SU-DHL-6 (cell line): ENCODE data around the gene RFXANK.

Source experiments
- H2AFZ ChIP-seq: fragments of 200-600 bp; sonication (generic); 2 replicates; pipeline ENCODE4 v1.6.1; 2014; ENCODE audit warnings: low read depth, mild to moderate bottlenecking, moderate library complexity, mixed read lengths, antibody characterized with exemption, low read length; ENCODE audit not compliant: severe bottlenecking
- H3F3A ChIP-seq: fragments of 200-600 bp; shearing (Covaris generic); 2 replicates; pipeline ENCODE4 v1.6.0; 2016; ENCODE audit warnings: antibody characterized with exemption, mild to moderate bottlenecking; ENCODE audit not compliant: insufficient read depth
- H3K27ac ChIP-seq: fragments of 200-600 bp; sonication (generic); 2 replicates; pipeline ENCODE4 v1.5.1; 2016; ENCODE audit warnings: low read depth, mild to moderate bottlenecking, low read length, moderate library complexity, mixed read lengths
- H3K27me3 ChIP-seq: fragments of 200-600 bp; sonication (generic), shearing (Covaris generic); 2 replicates; pipeline ENCODE4 v1.6.0; 2014; ENCODE audit warnings: mild to moderate bottlenecking, low read length
- H3K36me3 ChIP-seq: fragments of 200-600 bp; sonication (generic); 2 replicates; pipeline ENCODE4 v1.6.1; 2014; ENCODE audit warnings: mild to moderate bottlenecking, low read length, mixed read lengths
- H3K4me2 ChIP-seq: fragments of 300-600, 200-600 bp; shearing (Covaris generic), sonication (generic); 2 replicates; pipeline ENCODE4 v1.6.0; 2014; ENCODE audit warnings: low read length, low read depth, mild to moderate bottlenecking; ENCODE audit not compliant: poor library complexity, severe bottlenecking
- H3K4me3 ChIP-seq: fragments of 200-600 bp; sonication (generic); 2 replicates; pipeline ENCODE4 v1.5.1; 2014; ENCODE audit warnings: antibody characterized with exemption, low read length, mild to moderate bottlenecking, mixed read lengths; ENCODE audit not compliant: insufficient read depth, poor library complexity, severe bottlenecking
- H3K79me2 ChIP-seq: fragments of 200-600 bp; sonication (generic); 2 replicates; pipeline ENCODE4 v1.6.1; 2014; ENCODE audit warnings: mild to moderate bottlenecking, low read length, moderate library complexity; ENCODE audit not compliant: insufficient read depth
- H3K9ac ChIP-seq: fragments of 200-600 bp; sonication (generic); 2 replicates; pipeline ENCODE4 v1.7.0; 2014; ENCODE audit warnings: mild to moderate bottlenecking, low read length
- H3K9me2 ChIP-seq: fragments of 200-600 bp; sonication (generic); replicated peaks from 2 replicates; pipeline ENCODE4 v1.6.1; 2014; ENCODE audit warnings: low read length; ENCODE audit not compliant: insufficient read depth
- H3K9me3 ChIP-seq: fragments of 200-600 bp; sonication (generic); 2 replicates; pipeline ENCODE4 v1.6.1; 2014; ENCODE audit warnings: low read length, mixed read lengths; ENCODE audit not compliant: insufficient read depth
- H4K20me1 ChIP-seq: fragments of 200-600 bp; sonication (generic); 2 replicates; pipeline ENCODE4 v1.6.1; 2014; ENCODE audit warnings: low read depth, mild to moderate bottlenecking, antibody characterized with exemption, low read length, moderate library complexity, mixed read lengths
- CTCF ChIP-seq: fragments of 200-600 bp; sonication (generic); IDR thresholded peaks from one replicate; pipeline ENCODE4 v1.5.1; 2017; ENCODE audit warnings: antibody characterized with exemption, mild to moderate bottlenecking, low read length, moderate library complexity; ENCODE audit not compliant: insufficient read depth, poor library complexity, severe bottlenecking
- EZH2phosphoT487 ChIP-seq: fragments of 200-600 bp; sonication (generic), shearing (Covaris generic); conservative IDR thresholded peaks from 2 replicates; pipeline ENCODE4 v1.6.1; 2018; ENCODE audit warnings: mild to moderate bottlenecking, antibody characterized with exemption, low read length, moderate library complexity, mixed read lengths

The RFXANK gene

DNA sequence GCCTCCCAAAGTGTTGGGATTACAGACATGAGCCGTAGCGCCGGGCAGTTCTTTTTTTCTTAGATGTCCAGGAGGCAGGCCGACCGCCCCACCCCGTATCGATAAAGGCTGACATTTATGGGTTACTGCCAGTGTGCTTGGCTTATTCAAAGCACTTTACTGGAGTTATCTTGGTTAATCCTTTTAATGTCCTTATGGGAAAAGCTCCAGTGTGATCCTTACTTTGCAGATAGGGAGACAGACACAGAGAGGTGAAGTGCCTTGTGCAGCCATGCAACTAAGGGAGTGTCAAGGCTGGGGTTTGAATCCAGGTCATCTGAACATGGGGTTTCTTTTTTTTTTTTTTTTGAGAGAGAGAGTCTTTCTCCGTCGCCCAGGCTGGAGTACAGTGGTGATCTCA, 38.9 kb downstream of the RFXANK start:
- Histone ChIP-seq H3K9me3 (no peaks in the 10 kb centered on the region; the same call in 1 of the 2 replicates), H3K4me3 (no peak overlapping the region), H3K79me2 (no peaks in the 10 kb centered on the region), H3K27me3 (0 out of 2 replicates have a peak, but pooled peaks cover 3% of the 10 kb centered on the region), H3K27ac (no peak overlapping the region), H3K9ac (no peak overlapping the region), H3K9me2 (no peaks in the 10 kb centered on the region), H2AFZ (no peak overlapping the region), H4K20me1 (no peaks in the 10 kb centered on the region), H3K36me3 (no peaks in the 10 kb centered on the region), H3F3A (no peaks in the 10 kb centered on the region), H3K4me2 (no peak overlapping the region)
- no peak for TF ChIP-seq CTCF
- no peak for TF ChIP-seq EZH2phosphoT487

DNA sequence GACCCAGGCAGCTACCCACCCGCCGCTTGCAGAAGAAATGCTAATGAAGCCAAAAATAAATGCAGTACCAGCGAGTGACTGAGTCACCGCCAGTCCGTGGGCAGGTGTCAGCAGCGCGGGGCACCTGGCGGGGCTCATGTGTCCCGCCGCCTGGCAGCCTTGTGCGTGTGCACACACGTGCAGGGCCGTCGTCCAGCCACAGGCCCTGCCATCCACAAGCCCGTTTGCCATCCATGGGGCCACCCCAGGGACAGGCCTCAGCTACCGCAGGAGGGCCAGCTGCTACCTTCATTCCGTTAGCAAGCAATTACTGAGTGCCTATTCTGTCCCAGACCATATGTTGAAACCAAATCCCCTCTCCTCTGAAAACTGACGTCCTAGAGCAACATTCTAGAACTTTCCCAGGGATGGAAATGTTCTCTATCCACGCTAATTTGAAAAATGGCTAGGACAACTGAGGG, 40.2 kb downstream of the RFXANK start:
- Histone ChIP-seq H4K20me1 (no peaks in the 10 kb centered on the region), H3K4me3 (no peak overlapping the region), H3K79me2 (no peaks in the 10 kb centered on the region), H3K9me3 (no peaks in the 10 kb centered on the region; the same call in 1 of the 2 replicates), H3K36me3 (no peaks in the 10 kb centered on the region), H2AFZ (no peak overlapping the region), H3K27ac (no peak overlapping the region), H3K9ac (no peak overlapping the region), H3K27me3 (0 out of 2 replicates have a peak, but pooled peaks cover 3% of the 10 kb centered on the region), H3K9me2 (no peaks in the 10 kb centered on the region), H3F3A (no peaks in the 10 kb centered on the region), H3K4me2 (no peak overlapping the region)
- TF ChIP-seq EZH2phosphoT487 (no peak), CTCF (no peak)

GRCh38 chr19:19234220-19234816, 42.3 kb downstream of the RFXANK start:
- no peaks in the 10 kb centered on the region; the same call in 1 of the 2 replicates for H3K9me3 ChIP-seq
- H3K9me2 ChIP-seq, result no peaks in the 10 kb centered on the region
- H4K20me1 ChIP-seq, result no peaks in the 10 kb centered on the region
- H3K27ac ChIP-seq, result no peak overlapping the region
- H3K27me3 ChIP-seq, result 0 out of 2 replicates have a peak, but pooled peaks cover 3% of the 10 kb centered on the region
- no peaks in the 10 kb centered on the region for H3K79me2 ChIP-seq
- H3K36me3 ChIP-seq, result no peaks in the 10 kb centered on the region
- no peaks in the 10 kb centered on the region for H3F3A ChIP-seq
- no peak overlapping the region for H3K9ac ChIP-seq
- no peak overlapping the region for H2AFZ ChIP-seq
- no peak overlapping the region for H3K4me3 ChIP-seq
- no peak overlapping the region for H3K4me2 ChIP-seq
- TF ChIP-seq CTCF (no peak), EZH2phosphoT487 (no peak)
